Measurements from ENCODE around the gene PREX1.

Gene PREX1

DNA sequence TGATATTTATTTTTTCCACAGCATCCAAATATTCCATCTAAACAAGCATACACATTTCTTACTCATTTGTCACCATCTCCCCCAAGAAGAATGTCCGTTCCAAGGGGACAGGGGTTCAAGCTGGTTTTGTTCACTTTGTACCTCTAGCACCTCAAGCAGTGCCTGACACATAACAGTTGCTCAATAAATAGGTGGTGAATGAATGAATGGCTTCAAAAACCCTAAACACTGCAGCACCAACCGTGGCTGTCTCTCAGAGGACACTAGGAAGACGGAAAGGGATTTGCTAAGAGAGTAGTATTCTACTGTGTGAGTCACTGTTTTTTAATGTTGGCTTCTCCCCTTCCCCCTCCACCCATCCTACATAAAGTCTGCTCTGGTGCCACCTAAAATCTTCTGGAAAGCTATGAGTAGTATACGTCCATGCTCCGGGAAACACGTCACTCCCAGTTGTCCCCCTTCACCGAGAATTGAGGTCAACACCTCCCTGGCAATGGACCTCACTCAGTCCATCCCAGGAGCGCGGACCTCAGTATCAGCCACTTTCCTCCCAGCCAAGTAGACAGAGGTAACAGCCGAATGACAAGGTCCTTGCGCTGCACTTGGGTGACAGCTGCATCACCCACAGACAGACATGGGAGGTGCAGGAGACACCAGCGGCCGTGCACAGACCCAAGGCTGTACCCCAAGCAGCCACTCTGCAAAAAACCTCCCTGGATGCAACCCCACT lies 107.4 kb downstream of the PREX1 start:
- peak overlapping the region; percentile 13 for H3K4me3 Mint-ChIP-seq
- ATAC-seq = no peak
- H3K9me3 Mint-ChIP-seq = no peaks in the 10 kb centered on the region
- no peaks in the 10 kb centered on the region for H3K27me3 Mint-ChIP-seq
- peaks cover 98% of the 10 kb centered on the region for H3K4me1 Mint-ChIP-seq
- peak overlapping the region; percentile 94 for H3K27ac Mint-ChIP-seq
- H3K36me3 Mint-ChIP-seq = peaks cover 52% of the 10 kb centered on the region

DNA sequence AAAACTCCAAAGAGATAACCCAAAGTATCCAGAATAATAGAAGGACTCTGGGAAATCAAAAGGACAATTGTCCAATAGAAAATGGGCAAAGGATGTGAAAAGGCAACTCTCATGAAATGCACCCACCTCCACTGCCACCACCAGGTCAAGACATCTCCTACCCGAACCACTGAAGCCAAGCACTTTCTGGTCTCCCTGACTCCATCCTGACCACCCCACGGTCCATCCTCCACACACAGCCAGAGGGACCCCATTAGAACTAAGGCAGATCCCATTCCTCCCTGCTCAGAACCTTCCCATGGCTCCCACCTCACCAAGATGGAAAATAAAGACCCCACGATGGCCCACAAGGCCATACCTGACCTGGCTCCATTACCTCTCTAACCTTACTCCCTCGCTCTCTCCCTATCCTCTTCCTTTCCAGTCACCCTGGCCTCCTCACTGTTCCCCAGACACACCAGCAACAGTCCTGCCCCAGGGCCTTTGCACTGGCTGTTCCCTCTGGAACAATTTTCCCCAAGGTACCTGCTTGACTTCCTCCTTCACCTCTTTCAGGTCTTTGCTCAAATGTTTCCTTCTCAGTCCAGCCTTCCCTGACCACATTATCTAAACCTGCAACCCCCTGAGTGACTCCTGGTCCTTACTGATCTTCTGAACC lies 108.1 kb downstream of the PREX1 start:
- no peak for ATAC-seq
- Mint-ChIP-seq H3K27me3 (no peaks in the 10 kb centered on the region), H3K27ac (peak overlapping the region; percentile 94), H3K4me1 (peaks cover 100% of the 10 kb centered on the region), H3K9me3 (no peaks in the 10 kb centered on the region), H3K4me3 (no peak overlapping the region), H3K36me3 (peaks cover 54% of the 10 kb centered on the region)

DNA sequence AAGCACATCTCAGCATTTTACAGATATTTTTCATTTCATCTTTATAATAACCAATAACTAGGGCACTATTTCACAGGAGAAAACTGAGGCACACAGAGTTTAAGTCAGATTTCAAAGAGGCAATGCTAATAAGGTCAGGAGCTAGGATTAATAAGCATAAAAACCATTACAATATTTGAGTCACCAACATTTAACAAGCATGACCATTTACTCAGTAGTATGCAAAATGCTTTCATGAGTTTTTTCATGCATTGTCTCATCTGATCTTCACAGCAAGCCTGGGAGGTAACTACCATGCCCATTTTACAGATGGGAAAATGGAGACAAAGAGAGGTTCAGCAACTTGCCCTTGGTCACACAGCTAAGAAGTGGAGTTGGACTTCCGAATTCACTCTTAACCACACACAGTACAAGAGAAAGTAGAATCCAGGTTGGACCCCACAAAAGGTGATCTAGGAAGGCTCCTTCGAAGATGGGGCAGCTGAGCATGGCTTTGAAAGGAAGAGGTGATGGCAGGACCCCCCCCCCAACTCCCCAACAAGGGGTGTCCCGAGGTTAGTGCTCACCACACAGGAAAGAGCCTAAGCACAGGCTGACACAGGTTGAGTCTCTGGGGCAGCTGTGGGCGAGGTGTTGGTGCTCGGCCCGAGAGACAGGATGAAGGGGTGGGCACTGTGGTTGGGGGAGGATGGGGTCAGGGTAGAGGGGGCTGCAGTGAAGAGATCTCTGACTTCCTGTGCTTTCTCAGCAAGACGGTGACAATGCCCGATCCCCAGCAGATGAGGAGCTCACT lies 108.8 kb downstream of the PREX1 start:
- Mint-ChIP-seq H3K4me3 (peak overlapping the region; percentile 29), H3K36me3 (peaks cover 57% of the 10 kb centered on the region)

DNA sequence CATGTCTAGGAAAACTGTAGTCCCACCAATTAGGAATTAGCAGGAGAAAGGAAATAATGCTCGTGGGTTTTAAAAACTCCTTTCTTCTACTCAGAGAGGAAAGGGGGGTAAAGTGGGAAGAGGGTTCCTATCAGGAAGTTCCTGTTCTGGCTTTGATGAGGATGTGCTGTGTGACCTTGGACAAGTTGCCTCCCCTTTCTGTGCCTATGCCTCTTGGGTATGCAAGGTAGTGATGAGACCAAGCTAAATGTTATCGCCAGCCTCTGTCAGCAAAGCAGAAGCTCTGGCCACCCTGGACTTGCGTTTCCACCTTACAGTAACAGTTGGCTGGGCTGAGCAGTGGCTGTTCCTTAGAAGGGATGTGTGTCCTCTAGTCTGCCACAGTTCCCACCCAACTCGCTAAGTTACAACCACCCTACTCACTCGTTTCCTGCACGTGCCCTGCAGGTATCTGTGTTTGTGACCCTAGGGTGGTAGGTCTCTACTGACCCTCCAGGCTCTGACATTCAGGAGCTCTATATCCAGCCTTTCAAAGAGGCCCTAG lies 110.0 kb downstream of the PREX1 start:
- Mint-ChIP-seq H3K9me3 (no peaks in the 10 kb centered on the region), H3K4me1 (peaks cover 99% of the 10 kb centered on the region), H3K27me3 (no peaks in the 10 kb centered on the region), H3K4me3 (no peak overlapping the region), H3K36me3 (peaks cover 61% of the 10 kb centered on the region), H3K27ac (peak overlapping the region; percentile 94)
- ATAC-seq = no peak

More for the DNA sequence above, 108.8 kb downstream of the PREX1 start:
- Mint-ChIP-seq H3K27ac (peak overlapping the region; percentile 94), H3K9me3 (no peaks in the 10 kb centered on the region), H3K4me1 (peaks cover 99% of the 10 kb centered on the region), H3K27me3 (no peaks in the 10 kb centered on the region)
- ATAC-seq = peak; percentile 40

DNA sequence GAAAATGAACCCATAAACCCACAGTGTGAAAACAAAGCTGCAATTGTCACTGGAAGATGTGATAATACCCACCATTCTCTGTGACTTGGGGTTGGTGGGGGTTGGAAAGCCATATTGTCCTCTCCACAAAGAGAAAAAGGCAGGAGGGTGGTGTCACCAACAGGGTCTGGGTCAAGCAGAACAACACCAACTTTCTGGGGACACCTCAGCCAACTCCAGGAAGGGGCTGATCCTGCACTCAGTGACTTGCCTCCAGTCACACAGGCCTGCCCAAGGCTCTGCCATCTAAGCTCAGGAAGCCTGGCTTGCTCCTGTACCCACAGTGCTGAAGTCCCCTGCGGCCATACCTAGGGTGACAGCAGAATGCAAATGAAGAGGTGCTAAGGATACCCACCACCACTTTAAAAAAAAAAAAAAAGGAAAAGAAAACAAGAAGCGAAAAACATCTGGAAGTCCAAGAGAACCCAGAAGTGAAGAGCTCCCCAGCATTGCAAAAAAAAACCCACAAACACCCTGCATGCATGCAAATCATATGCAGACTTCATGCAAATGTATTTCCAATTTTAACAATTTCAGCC lies 110.6 kb downstream of the PREX1 start:
- Mint-ChIP-seq H3K9me3 (no peaks in the 10 kb centered on the region), H3K27ac (peak overlapping the region; percentile 94), H3K36me3 (peaks cover 67% of the 10 kb centered on the region), H3K4me1 (peaks cover 99% of the 10 kb centered on the region), H3K4me3 (no peak overlapping the region), H3K27me3 (no peaks in the 10 kb centered on the region)
- ATAC-seq = peak; percentile 67

DNA sequence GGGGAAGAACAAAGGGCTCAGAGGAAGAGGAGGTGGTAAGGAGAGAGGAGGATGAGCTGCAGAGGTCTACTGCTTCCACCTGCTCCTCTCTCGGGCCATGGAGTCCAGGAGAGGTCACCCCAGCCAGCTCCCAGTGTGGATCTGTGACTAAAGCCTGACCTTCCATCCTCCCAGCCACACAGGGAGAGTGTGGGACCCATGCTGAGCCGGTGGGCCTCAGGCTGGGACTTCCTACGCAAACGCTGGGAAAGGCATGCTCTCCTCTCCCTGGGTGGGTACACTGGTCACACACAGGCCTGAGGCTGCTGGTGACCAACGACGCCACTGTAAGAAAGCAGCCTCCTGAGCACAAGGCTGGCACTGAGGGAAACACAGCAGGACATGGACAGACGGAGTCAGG lies 111.3 kb downstream of the PREX1 start:
- ATAC-seq = no peak
- H3K27me3 Mint-ChIP-seq = no peaks in the 10 kb centered on the region
- no peaks in the 10 kb centered on the region for H3K9me3 Mint-ChIP-seq
- H3K27ac Mint-ChIP-seq = peak overlapping the region; percentile 94
- peaks cover 99% of the 10 kb centered on the region for H3K4me1 Mint-ChIP-seq
- H3K36me3 Mint-ChIP-seq = peaks cover 67% of the 10 kb centered on the region
- peak overlapping the region; percentile 60 for H3K4me3 Mint-ChIP-seq

DNA sequence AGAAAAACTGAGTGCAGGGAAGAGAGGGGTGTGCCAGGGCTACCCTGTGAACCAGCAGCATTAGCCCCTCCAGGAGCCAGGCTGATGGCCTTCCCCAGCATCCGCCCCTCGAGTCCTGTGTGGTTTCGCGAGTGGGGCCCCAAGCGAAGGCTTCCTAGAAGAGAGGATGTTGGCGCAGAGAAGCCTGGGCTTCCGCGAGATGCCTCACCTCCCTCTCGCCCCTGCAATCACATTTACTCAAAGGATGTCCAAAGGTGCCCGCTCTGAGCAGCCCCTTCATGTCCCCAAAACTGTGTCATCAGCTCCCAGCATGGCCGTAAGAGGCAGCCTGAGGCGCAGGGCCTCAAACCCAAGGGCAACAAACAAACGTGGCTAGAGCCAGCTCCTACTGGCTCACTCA lies 111.7 kb downstream of the PREX1 start:
- Mint-ChIP-seq H3K4me1 (peaks cover 99% of the 10 kb centered on the region), H3K27ac (peak overlapping the region; percentile 94), H3K4me3 (peak overlapping the region; percentile 60), H3K36me3 (peaks cover 62% of the 10 kb centered on the region), H3K27me3 (no peaks in the 10 kb centered on the region), H3K9me3 (no peaks in the 10 kb centered on the region)
- ATAC-seq = no peak

DNA sequence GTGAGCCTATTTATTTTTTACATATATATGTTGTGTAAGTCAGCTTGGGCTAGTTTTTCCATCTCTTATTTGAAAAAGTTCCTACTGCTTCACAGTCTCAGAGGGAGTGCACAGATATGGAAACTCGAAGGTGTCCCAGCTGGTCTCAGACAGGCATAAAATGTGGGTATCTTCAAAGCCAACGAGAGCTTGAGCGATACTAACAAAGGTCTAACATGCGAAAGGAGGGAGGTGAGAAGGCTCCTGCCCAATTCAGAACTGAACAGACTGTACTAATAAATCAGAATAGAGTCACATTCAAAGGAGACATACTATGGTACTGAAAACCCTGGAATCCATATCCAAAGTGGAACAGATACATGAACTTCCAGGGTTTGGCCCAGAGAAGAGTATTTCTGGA lies 113.0 kb downstream of the PREX1 start:
- no peak for ATAC-seq
- Mint-ChIP-seq H3K36me3 (peaks cover 54% of the 10 kb centered on the region), H3K4me3 (no peak overlapping the region)

DNA sequence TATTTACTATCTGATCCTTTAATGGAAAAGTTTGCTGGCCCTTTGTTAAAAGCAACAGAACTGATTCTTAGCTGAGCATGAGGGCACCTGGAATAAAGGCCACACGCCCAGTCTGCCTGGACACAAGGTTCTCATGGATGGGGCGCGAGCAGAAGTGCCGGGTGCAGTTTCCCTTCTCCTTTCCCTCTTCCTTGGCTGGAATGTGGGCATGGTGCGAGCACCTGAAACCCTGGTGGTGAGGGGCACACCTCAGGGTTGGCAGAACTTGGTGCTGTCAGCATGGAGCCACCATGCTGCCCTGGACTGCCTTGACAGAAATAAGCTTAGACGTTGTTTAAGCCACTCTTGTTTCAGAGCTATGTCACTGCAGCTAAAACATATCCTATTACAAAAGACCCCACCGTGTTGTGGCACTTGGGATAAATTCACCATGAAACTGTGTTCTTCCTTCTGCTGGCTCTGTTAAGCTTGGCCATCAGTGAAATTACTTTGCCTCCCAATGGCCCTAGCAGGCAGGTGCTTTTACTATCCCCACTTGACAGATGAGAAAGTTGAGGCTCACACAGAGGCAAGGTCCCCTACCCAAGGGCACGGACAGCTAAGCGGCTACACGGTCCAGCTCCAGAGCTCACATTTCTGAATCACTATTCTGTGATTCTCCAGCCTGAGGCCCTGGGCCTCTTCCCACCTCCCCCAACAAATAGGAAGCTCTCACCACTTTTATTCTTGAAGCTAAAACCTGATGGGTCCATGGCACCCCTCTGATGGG lies 115.9 kb downstream of the PREX1 start:
- ATAC-seq = peak; percentile 9
- Mint-ChIP-seq H3K27me3 (no peaks in the 10 kb centered on the region), H3K27ac (peak overlapping the region; percentile 94), H3K9me3 (no peaks in the 10 kb centered on the region), H3K4me3 (peak overlapping the region; percentile 55), H3K4me1 (peaks cover 85% of the 10 kb centered on the region), H3K36me3 (peaks cover 58% of the 10 kb centered on the region)

More for the DNA sequence above, 113.0 kb downstream of the PREX1 start:
- Mint-ChIP-seq H3K27me3 (no peaks in the 10 kb centered on the region), H3K27ac (peak overlapping the region; percentile 94), H3K9me3 (no peaks in the 10 kb centered on the region), H3K4me1 (peaks cover 96% of the 10 kb centered on the region)

DNA sequence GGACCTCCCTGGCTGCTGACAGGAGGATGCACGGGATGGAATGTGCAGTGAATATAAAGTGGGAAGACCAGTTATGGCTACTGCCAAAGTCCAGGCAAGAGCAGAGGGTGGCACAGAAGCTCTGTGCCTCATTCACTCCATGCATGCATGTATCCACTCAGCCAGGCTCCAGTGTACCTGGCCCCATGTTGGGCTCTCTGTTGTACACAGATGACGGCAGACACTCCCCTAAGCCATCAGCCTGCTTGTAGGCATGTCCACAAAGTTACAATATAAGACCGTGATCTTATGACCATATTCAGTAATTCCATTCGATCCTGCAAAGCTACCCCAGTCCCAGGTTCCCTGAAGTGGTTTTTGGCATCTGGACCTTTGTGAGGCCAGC lies 116.8 kb downstream of the PREX1 start:
- no peaks in the 10 kb centered on the region for H3K9me3 Mint-ChIP-seq
- peaks cover 59% of the 10 kb centered on the region for H3K36me3 Mint-ChIP-seq
- no peak overlapping the region for H3K4me3 Mint-ChIP-seq
- H3K27me3 Mint-ChIP-seq = no peaks in the 10 kb centered on the region
- peaks cover 82% of the 10 kb centered on the region for H3K4me1 Mint-ChIP-seq
- H3K27ac Mint-ChIP-seq = peak overlapping the region; percentile 94
- no peak for ATAC-seq

DNA sequence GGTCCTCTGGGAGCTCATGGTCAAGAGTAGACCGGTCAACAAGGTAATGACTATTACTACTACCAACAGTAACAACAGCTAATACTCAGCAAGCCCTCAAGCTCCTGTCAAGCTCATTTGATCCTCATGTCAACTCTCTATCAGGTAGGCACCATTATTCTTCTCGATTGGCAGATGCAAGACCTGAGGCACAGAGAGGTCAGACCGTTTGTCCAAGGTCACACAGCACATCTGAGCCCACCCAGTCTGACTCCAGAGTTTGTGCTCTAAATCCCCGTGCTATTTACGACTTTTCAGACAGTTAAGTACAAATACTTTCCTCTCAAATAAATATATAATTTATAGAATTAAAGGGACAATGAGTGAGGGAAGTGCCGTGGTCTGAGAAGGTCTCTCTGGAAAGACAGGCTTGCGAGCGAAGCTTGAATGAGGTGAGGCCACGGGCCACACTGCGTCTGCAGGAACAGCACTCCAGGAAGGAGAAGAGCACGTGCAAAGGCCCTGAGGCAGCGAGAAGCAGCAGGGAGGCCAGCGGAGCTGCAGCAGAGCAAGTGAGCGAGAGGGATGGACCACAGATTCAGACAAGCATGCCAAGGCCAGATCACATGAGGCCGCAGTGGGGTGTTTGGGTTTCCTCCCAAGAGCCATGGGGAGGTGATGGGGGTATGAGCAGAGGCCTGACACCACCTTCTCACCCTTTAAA lies 117.3 kb downstream of the PREX1 start:
- no peak for ATAC-seq
- H3K4me3 Mint-ChIP-seq = no peak overlapping the region
- H3K36me3 Mint-ChIP-seq = peaks cover 60% of the 10 kb centered on the region
- no peaks in the 10 kb centered on the region for H3K27me3 Mint-ChIP-seq
- no peak overlapping the region for H3K27ac Mint-ChIP-seq
- H3K9me3 Mint-ChIP-seq = no peaks in the 10 kb centered on the region
- H3K4me1 Mint-ChIP-seq = peaks cover 77% of the 10 kb centered on the region

DNA sequence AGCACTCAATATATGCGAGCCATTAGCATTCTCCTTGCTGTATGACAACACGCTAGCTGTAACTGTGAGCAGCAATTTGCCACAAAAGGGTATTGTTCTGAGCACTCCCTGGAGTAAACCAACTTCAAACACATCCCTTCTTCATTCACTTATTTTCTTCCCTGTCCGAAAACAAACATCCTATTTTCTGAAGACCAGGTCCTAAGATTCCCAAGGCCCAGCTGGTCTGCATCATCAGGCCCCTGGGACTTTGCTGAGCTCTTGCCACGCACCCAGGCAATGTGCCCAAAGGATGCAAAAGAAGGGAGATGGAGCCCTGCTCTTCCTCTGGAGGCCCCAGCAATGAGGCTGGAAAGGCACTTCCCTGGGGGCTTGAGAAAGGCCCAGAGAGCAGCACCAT lies 118.1 kb downstream of the PREX1 start:
- H3K4me1 Mint-ChIP-seq = peaks cover 69% of the 10 kb centered on the region
- H3K4me3 Mint-ChIP-seq = no peak overlapping the region
- no peak for ATAC-seq
- H3K36me3 Mint-ChIP-seq = peaks cover 61% of the 10 kb centered on the region
- no peaks in the 10 kb centered on the region for H3K27me3 Mint-ChIP-seq
- H3K27ac Mint-ChIP-seq = peak overlapping the region; percentile 71
- no peaks in the 10 kb centered on the region for H3K9me3 Mint-ChIP-seq

DNA sequence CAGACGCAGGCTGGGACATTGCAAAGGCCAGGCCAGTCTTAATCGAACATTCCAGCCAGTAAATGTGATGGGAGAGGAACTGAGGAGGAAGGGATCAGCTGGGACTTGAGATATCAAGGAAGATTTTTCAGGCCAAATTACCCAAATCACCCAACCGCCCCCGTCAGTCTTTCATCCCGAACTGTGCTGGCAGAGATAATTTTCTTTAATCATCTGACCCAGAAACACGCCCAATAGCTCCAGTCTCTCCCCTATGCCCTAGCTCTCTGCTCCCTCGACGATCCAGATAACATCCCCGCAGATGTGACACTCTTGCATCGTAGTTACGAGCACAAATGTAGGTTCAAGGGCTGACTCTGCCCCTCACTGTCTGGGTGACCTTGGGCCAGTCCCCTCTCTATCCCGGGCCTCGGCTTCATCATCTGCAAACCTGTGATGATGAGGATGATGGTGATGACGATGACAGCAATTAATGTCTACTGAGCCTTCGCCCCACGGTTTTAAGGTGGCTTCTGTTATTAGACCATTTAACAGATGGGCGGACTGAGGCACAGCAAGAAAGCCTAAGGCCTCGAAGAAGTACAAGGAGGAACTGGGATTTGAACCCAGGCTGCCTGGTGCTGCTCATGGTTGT lies 118.6 kb downstream of the PREX1 start:
- no peak overlapping the region for H3K4me3 Mint-ChIP-seq
- ATAC-seq = no peak
- H3K27ac Mint-ChIP-seq = peak overlapping the region; percentile 71
- no peaks in the 10 kb centered on the region for H3K27me3 Mint-ChIP-seq
- no peaks in the 10 kb centered on the region for H3K9me3 Mint-ChIP-seq
- peaks cover 61% of the 10 kb centered on the region for H3K36me3 Mint-ChIP-seq
- peaks cover 65% of the 10 kb centered on the region for H3K4me1 Mint-ChIP-seq

Data from stimulated activated memory B cell treated with anti-CD40 and anti-IgM and Interleukin-4, amounts not matched to agents 10 μg/mL and 1 μg/mL and 100 μg/mL, for 72 hours (primary cell).